ENCODE results near the gene PALD1. TPM values are rescaled to one million over a fixed set of nuclear protein-coding genes. Genes with fewer than 3 reads are reported as not detected.
A peak's percentile ranks its signal among the peaks of the same experiment; 100 is the strongest.

The PALD1 gene
- total RNA-seq, 4 donors from 2014 or later, result 1.4 to 5.2 (median 4.0) TPM

- Histone ChIP-seq H3K4me3 (no peak overlapping the region), H3K27me3 (no peaks in the 10 kb centered on the region), H3K4me1 (peaks cover 0 to 37% (median 0%) of the 10 kb centered on the region in 4 donors), H3K27ac (no peak overlapping the region), H3K36me3 (no peaks in the 10 kb centered on the region), H3K9me3 (no peaks in the 10 kb centered on the region)
- no peak for DNase-seq
- TF ChIP-seq POLR2A (IDR thresholded peaks at IDR 0.05) (no peak), CTCF (IDR thresholded peaks at IDR 0.05) (no peak), EP300 (IDR thresholded peaks at IDR 0.05; ENCODE audit: low read depth) (no peak), POLR2AphosphoS5 (IDR thresholded peaks at IDR 0.05) (no peak)
- WGBS, 2 donors (ENCODE audit: low coverage in 1 of 2), result 81 to 91% methylated on average over 4 to 13 of the region's 13 CpGs
- intact Hi-C loops (cut with DNase I; ENCODE audit: low total_unique reads) (no loop called here), in situ Hi-C loops (cut with MboI; ENCODE audit: low pct_ligation_motif_present in 1 of 4, low pct_unique_long_range_greater_than_20kb in 1 of 4, low sequenced_read_pairs in 3 of 4) (no loop called here)
These were observed 18.6 kb downstream of the PALD1 start for GRCh38 chr10:70497120-70497545.

DNA sequence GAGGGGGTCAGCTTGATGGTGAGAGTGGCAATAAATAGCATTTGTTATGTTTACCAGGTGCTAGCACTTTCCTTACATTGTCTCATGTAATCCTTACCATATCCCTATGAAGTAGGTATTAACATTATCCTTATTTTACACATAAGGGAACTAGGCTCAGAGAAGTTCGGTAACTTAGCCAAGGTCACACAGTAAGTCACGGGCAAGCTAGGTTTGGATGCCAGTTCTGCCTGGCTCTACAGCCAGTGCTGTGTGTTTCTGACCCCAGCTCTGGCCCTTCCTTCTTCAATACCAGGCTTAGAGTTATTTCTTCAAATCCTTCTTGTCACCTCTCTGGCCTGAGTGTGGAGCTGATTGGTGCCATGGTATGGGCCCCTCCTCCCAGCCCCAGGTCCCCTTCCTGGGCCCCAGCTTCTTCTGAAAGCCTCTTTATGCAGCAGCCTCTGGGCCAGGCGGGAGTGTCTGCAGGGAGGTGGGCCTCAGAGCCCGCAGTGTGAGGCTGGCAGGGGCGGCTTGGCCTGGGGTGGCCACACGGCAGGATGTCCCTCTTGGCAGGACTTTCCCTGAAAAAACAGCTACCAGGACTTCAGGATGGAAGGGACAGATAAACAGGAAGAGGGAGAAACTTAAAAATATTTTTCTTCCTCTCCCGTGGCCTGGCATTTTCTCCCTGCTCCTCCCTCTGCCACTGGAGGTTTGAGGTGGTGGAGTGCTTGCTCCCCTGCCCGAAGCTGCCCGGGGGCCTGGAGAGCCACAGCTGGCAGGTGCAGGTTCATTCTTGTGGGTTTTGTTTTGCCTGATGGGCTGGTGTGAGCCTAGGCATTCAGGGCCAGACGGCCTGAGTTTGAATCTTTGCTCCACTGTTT, 20.6 kb downstream of the PALD1 start:
- no peaks in the 10 kb centered on the region for H3K9me3 ChIP-seq
- no peaks in the 10 kb centered on the region for H3K36me3 ChIP-seq
- peaks cover 0 to 23% (median 0%) of the 10 kb centered on the region in 4 donors for H3K4me1 ChIP-seq
- no peaks in the 10 kb centered on the region for H3K27me3 ChIP-seq
- 63 to 68% methylated on average over 5 to 10 of the region's 10 CpGs for WGBS, 2 donors (ENCODE audit: low coverage in 1 of 2)
- no peak for TF ChIP-seq EP300 (IDR thresholded peaks at IDR 0.05; ENCODE audit: low read depth)
- no peak for TF ChIP-seq POLR2A (IDR thresholded peaks at IDR 0.05)
- no peak for TF ChIP-seq CTCF (IDR thresholded peaks at IDR 0.05)
- TF ChIP-seq POLR2AphosphoS5 (IDR thresholded peaks at IDR 0.05), result no peak
- no peak for DNase-seq
- in situ Hi-C loops (cut with MboI; ENCODE audit: low pct_ligation_motif_present in 1 of 4, low pct_unique_long_range_greater_than_20kb in 1 of 4, low sequenced_read_pairs in 3 of 4) (no loop called here), intact Hi-C loops (cut with DNase I; ENCODE audit: low total_unique reads) (no loop called here)
- no peak overlapping the region for H3K4me3 ChIP-seq
- peak overlapping the region; percentile 17 to 47 (median 40) for H3K27ac ChIP-seq

- 77% methylated on average over 4 of the region's 4 CpGs; no CpG with 5 or more reads in 1 of the 2 donors for WGBS, 2 donors (ENCODE audit: low coverage in 1 of 2)
- no peak overlapping the region for H3K4me3 ChIP-seq
- H3K9me3 ChIP-seq, result no peaks in the 10 kb centered on the region
- H3K4me1 ChIP-seq, result peaks cover 0 to 23% (median 0%) of the 10 kb centered on the region in 4 donors
- peak overlapping the region; percentile 17 to 47 (median 40) for H3K27ac ChIP-seq
- in situ Hi-C loops (cut with MboI; ENCODE audit: low pct_ligation_motif_present in 1 of 4, low pct_unique_long_range_greater_than_20kb in 1 of 4, low sequenced_read_pairs in 3 of 4), result no loop called here
- DNase-seq, result no peak
- no peaks in the 10 kb centered on the region for H3K27me3 ChIP-seq
- no peaks in the 10 kb centered on the region for H3K36me3 ChIP-seq
- no peak for TF ChIP-seq CTCF (IDR thresholded peaks at IDR 0.05)
- TF ChIP-seq EP300 (IDR thresholded peaks at IDR 0.05; ENCODE audit: low read depth), result no peak
- no peak for TF ChIP-seq POLR2A (IDR thresholded peaks at IDR 0.05)
- no peak for TF ChIP-seq POLR2AphosphoS5 (IDR thresholded peaks at IDR 0.05)
- intact Hi-C loops (cut with DNase I; ENCODE audit: low total_unique reads), result no loop called here
These were observed 21.2 kb downstream of the PALD1 start for GRCh38 chr10:70499836-70500167.

DNA sequence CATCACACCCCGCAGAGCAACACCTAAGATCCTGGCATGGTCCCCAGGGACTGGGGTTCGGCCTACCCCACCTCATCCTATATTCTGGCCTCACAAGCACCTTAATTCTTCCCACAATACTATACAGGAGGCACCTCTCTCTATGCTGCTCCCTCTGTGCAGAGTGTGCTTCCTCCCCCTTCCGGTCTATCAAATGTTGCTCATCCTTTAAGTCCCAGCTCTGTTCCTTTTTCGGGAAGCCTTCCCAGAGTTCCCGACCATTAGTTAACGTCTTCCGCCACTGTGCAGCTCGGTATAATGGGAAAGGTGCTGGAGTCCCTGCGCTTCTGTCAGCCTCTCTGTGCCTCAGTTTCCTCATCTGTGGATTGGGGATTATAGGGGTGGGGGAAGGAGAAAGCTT, 21.8 kb downstream of the PALD1 start:
- H3K4me1 ChIP-seq, result peaks cover 0 to 23% (median 0%) of the 10 kb centered on the region in 4 donors
- H3K4me3 ChIP-seq, result no peak overlapping the region
- 87 to 95% methylated on average over 7 to 9 of the region's 9 CpGs for WGBS, 2 donors (ENCODE audit: low coverage in 1 of 2)
- H3K27me3 ChIP-seq, result no peaks in the 10 kb centered on the region
- in situ Hi-C loops (cut with MboI; ENCODE audit: low pct_ligation_motif_present in 1 of 4, low pct_unique_long_range_greater_than_20kb in 1 of 4, low sequenced_read_pairs in 3 of 4) (no loop called here), intact Hi-C loops (cut with DNase I; ENCODE audit: low total_unique reads) (no loop called here)
- DNase-seq, result no peak
- H3K9me3 ChIP-seq, result no peaks in the 10 kb centered on the region
- peak overlapping the region in 3 of 4 donors; percentile 17 to 47 (median 46) for H3K27ac ChIP-seq
- H3K36me3 ChIP-seq, result no peaks in the 10 kb centered on the region
- TF ChIP-seq CTCF (IDR thresholded peaks at IDR 0.05), result no peak
- no peak for TF ChIP-seq POLR2A (IDR thresholded peaks at IDR 0.05)
- TF ChIP-seq POLR2AphosphoS5 (IDR thresholded peaks at IDR 0.05), result no peak
- TF ChIP-seq EP300 (IDR thresholded peaks at IDR 0.05; ENCODE audit: low read depth), result no peak
